Endothelial cell of umbilical vein (primary cell): ENCODE results near the gene ZNF280C. TPM values are rescaled to one million over a fixed set of nuclear protein-coding genes. Genes with fewer than 3 reads are reported as not detected.

Experiments
- BruUV-seq: library from RNA; stranded (reverse); fragments of 400-500 nt; replicated peaks from 2 replicates; lab custom pipeline; 2021; lab: Mats Ljungman, UMichigan
- CTCF ChIA-PET: fragments of 300-600, 350-600 bp; sonication (Branson Sonifier 250); formaldehyde crosslinking; loops from one replicate; lab custom pipeline; 2021; ENCODE audit warnings: antibody characterized with exemption, inconsistent platforms; lab: Charles Lee
- POLR2A ChIA-PET: fragments of 300-600, 350-600 bp; sonication (Branson Sonifier 250); formaldehyde crosslinking; loops from one replicate; lab custom pipeline; 2021; ENCODE audit warnings: antibody characterized with exemption, inconsistent platforms; lab: Charles Lee
- DNase-seq: peaks from one replicate; pipeline ENCODE4 v3.0.0-alpha.2; 2011; ENCODE audit warnings: low read depth, low spot score
- FAIRE-seq: peaks from 2 replicates; lab custom pipeline; 2011; peaks lifted over from hg19 to GRCh38; lab: Jason Lieb, UNC
- H2AFZ ChIP-seq: 2 replicates; pipeline ENCODE4 v1.6.0; 2012; ENCODE audit warnings: low read depth, low read length, control low read depth, inconsistent platforms
- H3K27ac ChIP-seq: 2 replicates; pipeline ENCODE4 v1.5.1; 2011; ENCODE audit warnings: low read depth, mild to moderate bottlenecking, control low read depth, low read length, moderate library complexity; ENCODE audit not compliant: insufficient read depth
- H3K27me3 ChIP-seq, 2 experiments: 2 replicates each; pipeline versions ENCODE4 v1.6.0 to v1.6.1; 2011; ENCODE audit warnings: low read length in 2 of 2, mixed read lengths in 1 of 2; ENCODE audit not compliant: control insufficient read depth in 2 of 2, insufficient read depth in 2 of 2
- H3K36me3 ChIP-seq, 2 experiments: 2 replicates in 1 of 2; 3 replicates in 1 of 2; pipeline ENCODE4 v1.5.1; 2011; ENCODE audit warnings: low read length in 2 of 2, mild to moderate bottlenecking in 1 of 2, moderate library complexity in 1 of 2; ENCODE audit not compliant: control insufficient read depth in 2 of 2, insufficient read depth in 2 of 2; ENCODE audit errors: extremely low read depth in 1 of 2
- H3K4me1 ChIP-seq: 3 replicates; pipeline ENCODE4 v1.5.1; 2011; ENCODE audit warnings: mild to moderate bottlenecking, low read length; ENCODE audit not compliant: control insufficient read depth, insufficient read depth; ENCODE audit errors: extremely low read depth
- H3K4me2 ChIP-seq: 2 replicates; pipeline ENCODE4 v1.6.1; 2011; ENCODE audit warnings: low read length, control low read depth, mixed read lengths; ENCODE audit not compliant: insufficient read depth
- H3K4me3 ChIP-seq, 3 experiments: fragments of 200-600 bp in 1 of 3; sonication (generic), shearing (Covaris generic) in 1 of 3; replicated peaks in 1 of 3; 2 replicates each; pipeline ENCODE4 v1.5.1; 2011 to 2016; ENCODE audit warnings: control low read depth in 3 of 3, low read length in 3 of 3, mild to moderate bottlenecking in 2 of 3, inconsistent platforms in 1 of 3, low read depth in 1 of 3, moderate library complexity in 1 of 3; ENCODE audit not compliant: insufficient read depth in 1 of 3
- H3K79me2 ChIP-seq: 2 replicates; pipeline ENCODE4 v1.6.0; 2012; ENCODE audit warnings: low read length, inconsistent platforms; ENCODE audit not compliant: control insufficient read depth, insufficient read depth
- H3K9ac ChIP-seq: replicated peaks from 2 replicates; pipeline ENCODE3; 2011; ENCODE audit warnings: low read length, control low read depth; ENCODE audit not compliant: insufficient read depth; ENCODE audit errors: extremely low read depth
- H3K9me1 ChIP-seq: replicated peaks from 3 replicates; pipeline ENCODE4 v1.6.0; 2011; ENCODE audit warnings: mild to moderate bottlenecking, low read length; ENCODE audit not compliant: control insufficient read depth, insufficient read depth; ENCODE audit errors: extremely low read depth
- H3K9me3 ChIP-seq: replicated peaks from 2 replicates; pipeline ENCODE4 v1.5.1; 2012; ENCODE audit warnings: low read length, inconsistent platforms; ENCODE audit not compliant: control insufficient read depth, insufficient read depth
- H4K20me1 ChIP-seq: replicated peaks from 2 replicates; pipeline ENCODE3; 2011; ENCODE audit warnings: mild to moderate bottlenecking, low read length; ENCODE audit not compliant: control insufficient read depth, insufficient read depth; ENCODE audit errors: extremely low read depth
- CTCF ChIP-seq, 2 donors: IDR thresholded peaks; 1 replicate in 1 of 2; 2 replicates in 1 of 2; pipeline ENCODE4 v1.5.1; 2011; ENCODE audit warnings: low read length in 2 of 2, mild to moderate bottlenecking in 2 of 2, moderate library complexity in 2 of 2, control low read depth in 1 of 2, inconsistent platforms in 1 of 2, low read depth in 1 of 2; ENCODE audit not compliant: insufficient read depth in 1 of 2; ENCODE audit errors: extremely low read depth in 1 of 2
- EZH2 ChIP-seq: IDR thresholded peaks from 2 replicates; pipeline ENCODE4 v1.6.1; 2012; ENCODE audit warnings: borderline replicate concordance, low read depth, mild to moderate bottlenecking, moderate library complexity, low read length, inconsistent platforms; ENCODE audit not compliant: severe bottlenecking
- FOS ChIP-seq: IDR thresholded peaks from 2 replicates; pipeline ENCODE4 v1.6.1; 2011; ENCODE audit warnings: mild to moderate bottlenecking, low read length, moderate library complexity, borderline replicate concordance; ENCODE audit not compliant: insufficient read depth
- GATA2 ChIP-seq: IDR thresholded peaks from 2 replicates; pipeline ENCODE4 v1.7.0; 2011; ENCODE audit warnings: low read depth, mild to moderate bottlenecking, moderate library complexity, mixed read lengths, low read length; ENCODE audit not compliant: insufficient read length, insufficient read depth
- JUN ChIP-seq: IDR thresholded peaks from 2 replicates; pipeline ENCODE4 v1.6.1; 2011; ENCODE audit warnings: borderline replicate concordance, low read depth; ENCODE audit not compliant: insufficient read length, insufficient read depth
- MYC ChIP-seq: IDR thresholded peaks from one replicate; pipeline ENCODE4 v1.6.1; 2011; ENCODE audit warnings: mild to moderate bottlenecking, low read depth, low read length
- POLR2A ChIP-seq: IDR thresholded peaks from 2 replicates; pipeline ENCODE4 v1.6.1; 2012; ENCODE audit warnings: low read depth, mild to moderate bottlenecking, control low read depth, low read length
- POLR2AphosphoS5 ChIP-seq: IDR thresholded peaks from 2 replicates; pipeline ENCODE4 v1.6.1; 2012; ENCODE audit warnings: low read depth, mild to moderate bottlenecking, control low read depth, low read length, moderate library complexity; ENCODE audit not compliant: insufficient read depth
- dilution Hi-C: fragments of 300-500 bp; cut with MboI; formaldehyde crosslinking; loops from one replicate; pipeline ENCODE4 v1.15.0; 2019; ENCODE audit warnings: low sequenced_read_pairs; ENCODE audit not compliant: extremely low pct_ligation_motif_present
- intact Hi-C: fragments of 100-400 bp; cut with micrococcal nuclease; formaldehyde crosslinking; loops from one replicate; pipeline ENCODE4 v1.10.0; 2022
- polyA plus RNA-seq, 4 experiments: library from polyadenylated mRNA; depleted of rRNA in 3 of 4; stranded (reverse) in 3 of 4; unstranded in 1 of 4; fragments of >200 nt; gene quantifications; 2 replicates each; pipeline versions ENCODE4 v1.2.1 to v1.2.3, GENCODE V29; 2011 to 2012; ENCODE audit warnings: missing spikeins in 1 of 4
- total RNA-seq: library from RNA; stranded (reverse); gene quantifications from 2 replicates; pipeline ENCODE4 v1.2.3, GENCODE V29; 2021

ZNF280C gene
- total and polyA plus RNA-seq, 2 donors (not counting 3 experiments of a cell fraction or from before 2014, with no cell fraction given), result 3.2 to 7.7 TPM

GRCh38 chrX:130295519-130296296 is 27.0 kb upstream of the ZNF280C start:
- BruUV-seq, result no TSS peak
- Histone ChIP-seq H3K27me3 (peaks cover 0 to 2% of the 10 kb centered on the region in 2 experiments), H3K9ac (no peak overlapping the region), H3K4me1 (no peaks in the 10 kb centered on the region), H3K36me3 (no peaks in the 10 kb centered on the region), H3K27ac (no peak overlapping the region), H3K9me1 (no peaks in the 10 kb centered on the region), H4K20me1 (no peaks in the 10 kb centered on the region), H3K9me3 (no peaks in the 10 kb centered on the region), H2AFZ (no peak overlapping the region), H3K4me2 (no peak overlapping the region), H3K4me3 (no peak overlapping the region), H3K79me2 (no peaks in the 10 kb centered on the region)
- CTCF ChIA-PET, result no interaction called here
- dilution Hi-C loops (no loop called here), intact Hi-C loops (no loop called here)
- DNase-seq, result no peak
- POLR2A ChIA-PET, result no interaction called here
- TF ChIP-seq JUN (no peak), CTCF (IDR thresholded peaks at IDR 0.05; ENCODE audit: extremely low read depth in 1 of 2, insufficient read depth in 1 of 2, low read depth in 1 of 2, low read length in 2 of 2) (no peak), POLR2AphosphoS5 (no peak), GATA2 (no peak), POLR2A (no peak), FOS (no peak), EZH2 (no peak), MYC (no peak)
- no peak for FAIRE-seq
